K562 (cell line): Measurements from ENCODE around the gene ATP5MC3. TPM values are rescaled to one million over a fixed set of nuclear protein-coding genes. Genes with fewer than 3 reads are reported as not detected.

Source experiments
- ATAC-seq: fragments of 200-7000 bp; cut with Tn5 transposase; 3 replicates; pipeline ENCODE4 v1.9.1; 2020; ENCODE audit warnings: moderate library complexity
- BruUV-seq: library from RNA; stranded (reverse); fragments of 400-500 nt; replicated peaks from 2 replicates; lab custom pipeline; 2021; lab: Mats Ljungman, UMichigan
- CTCF ChIA-PET: fragments of 300-600 bp; formaldehyde crosslinking; extraction: SDS; loops from one replicate; lab custom pipeline; 2021; ENCODE audit warnings: low intra/inter-chr PET ratio; lab: Yijun Ruan, JAX
- POLR2A ChIA-PET: fragments of 300-600, 350-650 bp; sonication (Branson Sonifier 250); formaldehyde crosslinking; extraction: SDS; loops from one replicate; lab custom pipeline; 2021; ENCODE audit warnings: antibody characterized with exemption, inconsistent platforms; lab: Yijun Ruan, JAX
- DNase-seq, 4 experiments: peaks; one replicate each; pipeline versions ENCODE4 v3.0.0 to v3.0.0-alpha.2; 2011 to 2018; ENCODE audit warnings: low spot score in 3 of 4, mixed read lengths in 3 of 4; ENCODE audit errors: extremely low read depth in 1 of 4
- FAIRE-seq: peaks from 2 replicates; lab custom pipeline; 2011; peaks lifted over from hg19 to GRCh38; lab: Jason Lieb, UNC
- H2AFZ ChIP-seq: 2 replicates; pipeline ENCODE4 v1.6.0; 2011; ENCODE audit warnings: low read depth, low read length, control low read depth, inconsistent platforms
- H3K27ac ChIP-seq: fragments of 200-600 bp; 3 replicates; pipeline ENCODE4 v1.8.0; 2011; ENCODE audit warnings: low read depth, mild to moderate bottlenecking, control low read depth, inconsistent platforms, low read length, moderate library complexity, mixed read lengths; ENCODE audit errors: extremely low read depth
- H3K27me3 ChIP-seq, 2 experiments: fragments of 300-600 bp in 1 of 2; 2 replicates in 1 of 2; 3 replicates in 1 of 2; pipeline versions ENCODE4 v1.6.0 to v1.8.0; 2011; ENCODE audit warnings: inconsistent platforms in 2 of 2, low read length in 2 of 2, mild to moderate bottlenecking in 1 of 2, mixed read lengths in 1 of 2, moderate library complexity in 1 of 2; ENCODE audit not compliant: control insufficient read depth in 2 of 2, insufficient read depth in 2 of 2
- H3K36me3 ChIP-seq: fragments of 300-600 bp; 3 replicates; pipeline ENCODE4 v1.8.0; 2011; ENCODE audit warnings: mild to moderate bottlenecking, low read length, inconsistent platforms; ENCODE audit not compliant: control insufficient read depth, insufficient read depth
- H3K4me1 ChIP-seq, 2 experiments: fragments of 200-600 bp in 1 of 2; replicated peaks in 1 of 2; 2 replicates in 1 of 2; 3 replicates in 1 of 2; pipeline versions ENCODE4 v1.5.1 to v1.8.0; 2011; ENCODE audit warnings: inconsistent platforms in 2 of 2, low read length in 2 of 2, mild to moderate bottlenecking in 1 of 2, mixed read lengths in 1 of 2, moderate library complexity in 1 of 2; ENCODE audit not compliant: control insufficient read depth in 2 of 2, insufficient read depth in 2 of 2
- H3K4me2 ChIP-seq: 2 replicates; pipeline ENCODE4 v1.6.1; 2011; ENCODE audit warnings: low read length, control low read depth, inconsistent platforms, mixed read lengths; ENCODE audit not compliant: insufficient read depth
- H3K4me3 ChIP-seq: fragments of 200-600 bp; sonication (generic), shearing (Covaris generic); 2 replicates; pipeline ENCODE4 v1.5.1; 2016; ENCODE audit warnings: control low read depth, inconsistent platforms
- H3K79me2 ChIP-seq: fragments of 200-600 bp; 3 replicates; pipeline ENCODE4 v1.8.0; 2011; ENCODE audit warnings: low read length, inconsistent platforms; ENCODE audit not compliant: control insufficient read depth, insufficient read depth
- H3K9ac ChIP-seq, 2 experiments: 2 replicates each; pipeline versions ENCODE4 v1.6.0 to v1.6.1; 2011; ENCODE audit warnings: low read depth in 2 of 2, low read length in 2 of 2, control low read depth in 1 of 2, inconsistent platforms in 1 of 2, mild to moderate bottlenecking in 1 of 2, mixed read lengths in 1 of 2; ENCODE audit not compliant: insufficient read depth in 1 of 2
- H3K9me1 ChIP-seq: one replicate; pipeline ENCODE4 v1.6.0; 2011; ENCODE audit warnings: inconsistent platforms, mild to moderate bottlenecking, low read length, moderate library complexity; ENCODE audit not compliant: control insufficient read depth, insufficient read depth
- H3K9me3 ChIP-seq: replicated peaks from 2 replicates; pipeline ENCODE4 v1.5.1; 2011; ENCODE audit warnings: low read depth, low read length, inconsistent platforms; ENCODE audit not compliant: control insufficient read depth, insufficient read depth
- H4K20me1 ChIP-seq: replicated peaks from 2 replicates; pipeline ENCODE4 v1.6.1; 2011; ENCODE audit warnings: low read length, inconsistent platforms, mixed read lengths; ENCODE audit not compliant: control insufficient read depth, insufficient read depth
- CTCFL ChIP-seq: IDR thresholded peaks from 2 replicates; pipeline ENCODE4 v1.6.1; 2011; ENCODE audit warnings: borderline replicate concordance, low read depth, mild to moderate bottlenecking, moderate library complexity, low read length; ENCODE audit not compliant: insufficient read depth, poor library complexity, severe bottlenecking
- EGR1 ChIP-seq: fragments of 450-650 bp; conservative IDR thresholded peaks from 2 replicates; pipeline ENCODE4 v1.6.1; 2017; ENCODE audit warnings: mild to moderate bottlenecking
- HBP1 ChIP-seq: fragments of 450-650 bp; formaldehyde crosslinking; IDR thresholded peaks from 2 replicates; pipeline ENCODE4 v1.4.0; 2022; ENCODE audit warnings: missing genetic modification characterization
- NCOR1 ChIP-seq: fragments of 450-650 bp; IDR thresholded peaks from 2 replicates; pipeline ENCODE4 v1.6.1; 2016; ENCODE audit warnings: mild to moderate bottlenecking, moderate library complexity
- POLR2A ChIP-seq: fragments of 450-650 bp; conservative IDR thresholded peaks from 2 replicates; pipeline ENCODE4 v1.6.1; 2016
- POLR2AphosphoS5 ChIP-seq: IDR thresholded peaks from 2 replicates; pipeline ENCODE4 v1.6.1; 2011; ENCODE audit warnings: mild to moderate bottlenecking, low read depth, low read length, moderate library complexity; ENCODE audit not compliant: control insufficient read depth, insufficient read depth
- SAP30 ChIP-seq: fragments of 200-600 bp; sonication (generic); IDR thresholded peaks from 2 replicates; pipeline ENCODE4 v1.6.1; 2012; ENCODE audit warnings: borderline replicate concordance, low read depth, mild to moderate bottlenecking, moderate library complexity, low read length, control low read depth, inconsistent platforms; ENCODE audit not compliant: insufficient read depth, poor library complexity, severe bottlenecking
- SMARCA5 ChIP-seq: fragments of 450-650 bp; IDR thresholded peaks from 2 replicates; pipeline ENCODE4 v1.6.1; 2016
- SNIP1 ChIP-seq: fragments of 450-650 bp; IDR thresholded peaks from 2 replicates; pipeline ENCODE4 v1.7.1; 2017; ENCODE audit warnings: low read depth, mild to moderate bottlenecking
- SNRNP70 ChIP-seq: fragments of 200-400 bp; formaldehyde crosslinking; optimal IDR thresholded peaks from 2 replicates; pipeline ENCODE3; 2017; ENCODE audit warnings: low read depth, low read length
- TFAP4 ChIP-seq: sonication (generic); formaldehyde crosslinking; IDR thresholded peaks from 2 replicates; pipeline ENCODE4 v1.8.0; 2022; ENCODE audit warnings: missing genetic modification reagents, mild to moderate bottlenecking, moderate library complexity, borderline replicate concordance
- TFE3 ChIP-seq: fragments of 450-650 bp; formaldehyde crosslinking; IDR thresholded peaks from 2 replicates; pipeline ENCODE4 v1.4.0; 2020; ENCODE audit warnings: mild to moderate bottlenecking, mixed read lengths
- TOE1 ChIP-seq, 2 experiments: fragments of 450-650 bp in 1 of 2; sonication (generic) in 1 of 2; formaldehyde crosslinking in 1 of 2; IDR thresholded peaks; 2 replicates each; pipeline versions ENCODE4 v1.7.1 to v1.8.0; 2016 to 2022; ENCODE audit warnings: borderline replicate concordance in 2 of 2, mild to moderate bottlenecking in 2 of 2, antibody characterized with exemption in 1 of 2, inconsistent platforms in 1 of 2, low read depth in 1 of 2, missing genetic modification reagents in 1 of 2, moderate library complexity in 1 of 2
- ZEB2 ChIP-seq: fragments of 450-650 bp; IDR thresholded peaks from 2 replicates; pipeline ENCODE4 v1.6.1; 2016
- ZNF584 ChIP-seq: fragments of 200-800 bp; sonication (Bioruptor generic); IDR thresholded peaks from 2 replicates; pipeline ENCODE4 v1.6.1; 2016; ENCODE audit warnings: low read depth, mild to moderate bottlenecking, missing genetic modification characterization, missing compliant biosample characterization
- WGBS: fragments of 100-300 bp; shearing (Covaris generic); methylation state at CpG from one replicate; pipeline ENCODE4 v1.1.6; 2016; ENCODE audit warnings: low coverage, mixed read lengths; ENCODE audit not compliant: insufficient coverage; ENCODE audit errors: missing lambda C conversion rate; 5-methylcytosine and 5-hydroxymethylcytosine counted together
- in situ Hi-C: fragments of 300-500 bp; cut with MboI; formaldehyde crosslinking; loops from 4 replicates; pipeline ENCODE4 v1.15.0; 2018; ENCODE audit warnings: inconsistent platforms, mixed read lengths
- intact Hi-C: fragments of 100-400 bp; cut with micrococcal nuclease; formaldehyde crosslinking; loops from 2 replicates; pipeline ENCODE4 v1.14.2; 2022
- polyA plus RNA-seq, 8 experiments: library from polyadenylated mRNA; depleted of rRNA in 4 of 8; stranded (reverse) in 5 of 8; unstranded in 3 of 8; fragments of >200 nt; fragmentation: Nextera tagmentation in 2 of 8; fragmentation: Illumina TruSeq in 1 of 8; extraction: Ambion mirVana in 2 of 8; extraction: Trizol in 1 of 8; gene quantifications; 2 replicates each; pipeline versions ENCODE4 v1.2.1 to v1.2.3, GENCODE V29; 2011 to 2014; ENCODE audit warnings: inconsistent platforms in 1 of 8, missing spikeins in 1 of 8
- total RNA-seq, 7 experiments: library from RNA; depleted of rRNA in 6 of 7; stranded (reverse); fragments of >200 nt in 6 of 7; fragmentation: Illumina TruSeq in 2 of 7; extraction: Trizol in 2 of 7; gene quantifications; 2 replicates each; pipeline versions ENCODE4 v1.2.1 to v1.2.3, GENCODE V29; 2011 to 2021; ENCODE audit warnings: low replicate concordance in 1 of 7

The ATP5MC3 gene
- total and polyA plus RNA-seq, 9 of the 15 experiments (the other 6 are each of a cell fraction or from before 2014, with no cell fraction given): 423 to 2,565 (median 1,012) TPM

- TF ChIP-seq TOE1 (IDR thresholded peaks at IDR 0.05; ENCODE audit: borderline replicate concordance): no peak
- no peak for TF ChIP-seq TOE1 (CRISPR knock-in tag; IDR thresholded peaks at IDR 0.05; ENCODE audit: borderline replicate concordance, low read depth)
- 0 out of 2 replicates have a peak, but pooled peaks have one; percentile 26 for TF ChIP-seq HBP1 (CRISPR knock-in tag)
- TF ChIP-seq ZNF584 (CRISPR knock-in tag): no peak
Measured at GRCh38 chr2:175176624-175177023, 4.9 kb downstream of the ATP5MC3 start (continued).

GRCh38 chr2:175175896-175176295, 5.6 kb downstream of the ATP5MC3 start:
- Histone ChIP-seq H3K4me3 (no peak overlapping the region), H4K20me1 (peaks cover 4% of the 10 kb centered on the region), H2AFZ (no peak overlapping the region), H3K9me1 (no peaks in the 10 kb centered on the region), H3K9ac (no peak overlapping the region), H3K79me2 (peaks cover 53% of the 10 kb centered on the region), H3K27me3 (no peaks in the 10 kb centered on the region), H3K4me1 (peaks cover 4 to 24% of the 10 kb centered on the region in 2 experiments; a peak in 4 of 5 replicates), H3K27ac (no peak overlapping the region; the same call in 2 of the 3 replicates), H3K9me3 (no peaks in the 10 kb centered on the region), H3K4me2 (no peak overlapping the region), H3K36me3 (peaks cover 74% of the 10 kb centered on the region)
- ChIA-PET POLR2A (interaction anchor here (1.0 to 5.3 kb wide), 3 partner anchors 10 to 21 kb away, joined by 3 to 28 read pairs (median 4); no protein-coding TSS in a partner anchor), CTCF (no interaction called here)
- ATAC-seq (peak; percentile 6; the same call in 2 of the 3 replicates), DNase-seq (no peak), FAIRE-seq (no peak)
- no TSS peak for BruUV-seq
- 30% methylated on average over 1 of the region's 1 CpG for WGBS
- intact Hi-C loops: no loop called here
- in situ Hi-C loops: no loop called here
- 0 out of 2 replicates have a peak, but pooled peaks have one; percentile 4 for TF ChIP-seq POLR2A
- TF ChIP-seq EGR1: no peak
- TF ChIP-seq TFE3 (CRISPR knock-in tag): no peak
- no peak for TF ChIP-seq CTCFL
- no peak for TF ChIP-seq SMARCA5
- no peak for TF ChIP-seq NCOR1
- peak; percentile 42; the same call in 1 of the 2 replicates for TF ChIP-seq POLR2AphosphoS5
- no peak for TF ChIP-seq SNIP1
- no peak for TF ChIP-seq SAP30
- no peak for TF ChIP-seq TFAP4
- no peak for TF ChIP-seq SNRNP70
- no peak for TF ChIP-seq ZEB2
